K562 (cell line): Measurements from ENCODE around the gene PRTN3. TPM values are rescaled to one million over a fixed set of nuclear protein-coding genes. Genes with fewer than 3 reads are reported as not detected.

ENCODE experiments used
- ATAC-seq: fragments of 200-7000 bp; cut with Tn5 transposase; 3 replicates; pipeline ENCODE4 v1.9.1; 2020; ENCODE audit warnings: moderate library complexity
- BruUV-seq: library from RNA; stranded (reverse); fragments of 400-500 nt; replicated peaks from 2 replicates; lab custom pipeline; 2021; lab: Mats Ljungman, UMichigan
- CTCF ChIA-PET: fragments of 300-600 bp; formaldehyde crosslinking; extraction: SDS; loops from one replicate; lab custom pipeline; 2021; ENCODE audit warnings: low intra/inter-chr PET ratio; lab: Yijun Ruan, JAX
- POLR2A ChIA-PET: fragments of 300-600, 350-650 bp; sonication (Branson Sonifier 250); formaldehyde crosslinking; extraction: SDS; loops from one replicate; lab custom pipeline; 2021; ENCODE audit warnings: antibody characterized with exemption, inconsistent platforms; lab: Yijun Ruan, JAX
- DNase-seq, 4 experiments: peaks; one replicate each; pipeline versions ENCODE4 v3.0.0 to v3.0.0-alpha.2; 2011 to 2018; ENCODE audit warnings: low spot score in 3 of 4, mixed read lengths in 3 of 4; ENCODE audit errors: extremely low read depth in 1 of 4
- FAIRE-seq: peaks from 2 replicates; lab custom pipeline; 2011; peaks lifted over from hg19 to GRCh38; lab: Jason Lieb, UNC
- H2AFZ ChIP-seq: 2 replicates; pipeline ENCODE4 v1.6.0; 2011; ENCODE audit warnings: low read depth, low read length, control low read depth, inconsistent platforms
- H3K27ac ChIP-seq: fragments of 200-600 bp; 3 replicates; pipeline ENCODE4 v1.8.0; 2011; ENCODE audit warnings: low read depth, mild to moderate bottlenecking, control low read depth, inconsistent platforms, low read length, moderate library complexity, mixed read lengths; ENCODE audit errors: extremely low read depth
- H3K27me3 ChIP-seq, 2 experiments: fragments of 300-600 bp in 1 of 2; 2 replicates in 1 of 2; 3 replicates in 1 of 2; pipeline versions ENCODE4 v1.6.0 to v1.8.0; 2011; ENCODE audit warnings: inconsistent platforms in 2 of 2, low read length in 2 of 2, mild to moderate bottlenecking in 1 of 2, mixed read lengths in 1 of 2, moderate library complexity in 1 of 2; ENCODE audit not compliant: control insufficient read depth in 2 of 2, insufficient read depth in 2 of 2
- H3K36me3 ChIP-seq: fragments of 300-600 bp; 3 replicates; pipeline ENCODE4 v1.8.0; 2011; ENCODE audit warnings: mild to moderate bottlenecking, low read length, inconsistent platforms; ENCODE audit not compliant: control insufficient read depth, insufficient read depth
- H3K4me1 ChIP-seq, 2 experiments: fragments of 200-600 bp in 1 of 2; replicated peaks in 1 of 2; 2 replicates in 1 of 2; 3 replicates in 1 of 2; pipeline versions ENCODE4 v1.5.1 to v1.8.0; 2011; ENCODE audit warnings: inconsistent platforms in 2 of 2, low read length in 2 of 2, mild to moderate bottlenecking in 1 of 2, mixed read lengths in 1 of 2, moderate library complexity in 1 of 2; ENCODE audit not compliant: control insufficient read depth in 2 of 2, insufficient read depth in 2 of 2
- H3K4me2 ChIP-seq: 2 replicates; pipeline ENCODE4 v1.6.1; 2011; ENCODE audit warnings: low read length, control low read depth, inconsistent platforms, mixed read lengths; ENCODE audit not compliant: insufficient read depth
- H3K4me3 ChIP-seq: fragments of 200-600 bp; sonication (generic), shearing (Covaris generic); 2 replicates; pipeline ENCODE4 v1.5.1; 2016; ENCODE audit warnings: control low read depth, inconsistent platforms
- H3K79me2 ChIP-seq: fragments of 200-600 bp; 3 replicates; pipeline ENCODE4 v1.8.0; 2011; ENCODE audit warnings: low read length, inconsistent platforms; ENCODE audit not compliant: control insufficient read depth, insufficient read depth
- H3K9ac ChIP-seq, 2 experiments: 2 replicates each; pipeline versions ENCODE4 v1.6.0 to v1.6.1; 2011; ENCODE audit warnings: low read depth in 2 of 2, low read length in 2 of 2, control low read depth in 1 of 2, inconsistent platforms in 1 of 2, mild to moderate bottlenecking in 1 of 2, mixed read lengths in 1 of 2; ENCODE audit not compliant: insufficient read depth in 1 of 2
- H3K9me1 ChIP-seq: one replicate; pipeline ENCODE4 v1.6.0; 2011; ENCODE audit warnings: inconsistent platforms, mild to moderate bottlenecking, low read length, moderate library complexity; ENCODE audit not compliant: control insufficient read depth, insufficient read depth
- H3K9me3 ChIP-seq: replicated peaks from 2 replicates; pipeline ENCODE4 v1.5.1; 2011; ENCODE audit warnings: low read depth, low read length, inconsistent platforms; ENCODE audit not compliant: control insufficient read depth, insufficient read depth
- H4K20me1 ChIP-seq: replicated peaks from 2 replicates; pipeline ENCODE4 v1.6.1; 2011; ENCODE audit warnings: low read length, inconsistent platforms, mixed read lengths; ENCODE audit not compliant: control insufficient read depth, insufficient read depth
- ATF7 ChIP-seq: fragments of 450-650 bp; IDR thresholded peaks from 2 replicates; pipeline ENCODE4 v1.7.1; 2014; ENCODE audit warnings: mild to moderate bottlenecking, moderate library complexity
- LCOR ChIP-seq: sonication (generic); formaldehyde crosslinking; IDR thresholded peaks from 2 replicates; pipeline ENCODE4 v1.8.0; 2022; ENCODE audit warnings: mild to moderate bottlenecking, missing genetic modification reagents
- NBN ChIP-seq: fragments of 450-650 bp; IDR thresholded peaks from 2 replicates; pipeline ENCODE4 v1.6.1; 2016; ENCODE audit warnings: low read depth, mild to moderate bottlenecking
- POLR3G ChIP-seq: IDR thresholded peaks from 2 replicates; pipeline ENCODE4 v1.6.1; 2011; ENCODE audit not compliant: insufficient read length, insufficient replicate concordance; ENCODE audit errors: extremely low read depth
- WGBS: fragments of 100-300 bp; shearing (Covaris generic); methylation state at CpG from one replicate; pipeline ENCODE4 v1.1.6; 2016; ENCODE audit warnings: low coverage, mixed read lengths; ENCODE audit not compliant: insufficient coverage; ENCODE audit errors: missing lambda C conversion rate; 5-methylcytosine and 5-hydroxymethylcytosine counted together
- in situ Hi-C: fragments of 300-500 bp; cut with MboI; formaldehyde crosslinking; loops from 4 replicates; pipeline ENCODE4 v1.15.0; 2018; ENCODE audit warnings: inconsistent platforms, mixed read lengths
- intact Hi-C: fragments of 100-400 bp; cut with micrococcal nuclease; formaldehyde crosslinking; loops from 2 replicates; pipeline ENCODE4 v1.14.2; 2022
- polyA plus RNA-seq, 8 experiments: library from polyadenylated mRNA; depleted of rRNA in 4 of 8; stranded (reverse) in 5 of 8; unstranded in 3 of 8; fragments of >200 nt; fragmentation: Nextera tagmentation in 2 of 8; fragmentation: Illumina TruSeq in 1 of 8; extraction: Ambion mirVana in 2 of 8; extraction: Trizol in 1 of 8; gene quantifications; 2 replicates each; pipeline versions ENCODE4 v1.2.1 to v1.2.3, GENCODE V29; 2011 to 2014; ENCODE audit warnings: inconsistent platforms in 1 of 8, missing spikeins in 1 of 8
- total RNA-seq, 7 experiments: library from RNA; depleted of rRNA in 6 of 7; stranded (reverse); fragments of >200 nt in 6 of 7; fragmentation: Illumina TruSeq in 2 of 7; extraction: Trizol in 2 of 7; gene quantifications; 2 replicates each; pipeline versions ENCODE4 v1.2.1 to v1.2.3, GENCODE V29; 2011 to 2021; ENCODE audit warnings: low replicate concordance in 1 of 7
- TF ChIP-seq, protein P1 (sequence below): fragments of 250-450 bp; sonication (Bioruptor Pico); IDR thresholded peaks from 2 replicates; pipeline ENCODE4 v1.4.0; 2020
- TF ChIP-seq, protein P2 (sequence below): sonication (generic); formaldehyde crosslinking; IDR thresholded peaks from 2 replicates; pipeline ENCODE4 v1.8.1; 2023; ENCODE audit warnings: mild to moderate bottlenecking, missing genetic modification reagents

PRTN3 gene
- total and polyA plus RNA-seq, 9 of the 15 experiments (the other 6 are each of a cell fraction or from before 2014, with no cell fraction given) = 0.14 to 0.86 (median 0.43) TPM; not detected in 3

DNA sequence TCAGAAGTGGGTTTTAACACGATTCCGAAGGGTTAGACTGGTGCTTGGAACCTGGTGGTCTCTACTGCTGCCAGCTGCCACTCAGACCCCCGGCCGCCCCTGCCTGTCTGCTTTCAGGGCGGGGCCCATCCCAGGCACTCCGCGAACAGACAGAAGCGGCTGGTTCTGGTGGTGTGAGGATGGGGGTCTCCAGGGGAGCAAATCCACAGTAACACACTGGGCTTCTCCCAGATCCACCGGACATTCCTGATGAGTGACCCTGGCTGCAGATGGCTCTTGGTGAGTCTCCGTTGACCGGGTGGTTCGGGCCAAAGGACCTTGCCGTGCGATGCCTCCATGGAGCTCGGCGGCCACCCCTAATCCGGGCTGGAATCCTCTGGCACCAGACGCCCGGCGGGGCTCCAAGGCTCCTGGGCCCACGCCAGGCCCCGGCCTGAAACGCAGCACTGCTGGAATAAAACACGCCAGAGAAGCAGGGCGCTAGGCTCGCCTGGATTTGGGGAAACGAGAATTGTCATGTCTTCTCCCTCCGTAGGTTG, 45.7 kb upstream of the PRTN3 start:
- H3K9me1 ChIP-seq = peaks cover under 1% of the 10 kb centered on the region
- POLR2A ChIA-PET = no interaction called here
- CTCF ChIA-PET = no interaction called here
- TF ChIP-seq NBN (no peak), POLR3G (no peak), ATF7 (no peak), LCOR (CRISPR knock-in tag) (no peak)
- TF ChIP-seq, protein P1, sequence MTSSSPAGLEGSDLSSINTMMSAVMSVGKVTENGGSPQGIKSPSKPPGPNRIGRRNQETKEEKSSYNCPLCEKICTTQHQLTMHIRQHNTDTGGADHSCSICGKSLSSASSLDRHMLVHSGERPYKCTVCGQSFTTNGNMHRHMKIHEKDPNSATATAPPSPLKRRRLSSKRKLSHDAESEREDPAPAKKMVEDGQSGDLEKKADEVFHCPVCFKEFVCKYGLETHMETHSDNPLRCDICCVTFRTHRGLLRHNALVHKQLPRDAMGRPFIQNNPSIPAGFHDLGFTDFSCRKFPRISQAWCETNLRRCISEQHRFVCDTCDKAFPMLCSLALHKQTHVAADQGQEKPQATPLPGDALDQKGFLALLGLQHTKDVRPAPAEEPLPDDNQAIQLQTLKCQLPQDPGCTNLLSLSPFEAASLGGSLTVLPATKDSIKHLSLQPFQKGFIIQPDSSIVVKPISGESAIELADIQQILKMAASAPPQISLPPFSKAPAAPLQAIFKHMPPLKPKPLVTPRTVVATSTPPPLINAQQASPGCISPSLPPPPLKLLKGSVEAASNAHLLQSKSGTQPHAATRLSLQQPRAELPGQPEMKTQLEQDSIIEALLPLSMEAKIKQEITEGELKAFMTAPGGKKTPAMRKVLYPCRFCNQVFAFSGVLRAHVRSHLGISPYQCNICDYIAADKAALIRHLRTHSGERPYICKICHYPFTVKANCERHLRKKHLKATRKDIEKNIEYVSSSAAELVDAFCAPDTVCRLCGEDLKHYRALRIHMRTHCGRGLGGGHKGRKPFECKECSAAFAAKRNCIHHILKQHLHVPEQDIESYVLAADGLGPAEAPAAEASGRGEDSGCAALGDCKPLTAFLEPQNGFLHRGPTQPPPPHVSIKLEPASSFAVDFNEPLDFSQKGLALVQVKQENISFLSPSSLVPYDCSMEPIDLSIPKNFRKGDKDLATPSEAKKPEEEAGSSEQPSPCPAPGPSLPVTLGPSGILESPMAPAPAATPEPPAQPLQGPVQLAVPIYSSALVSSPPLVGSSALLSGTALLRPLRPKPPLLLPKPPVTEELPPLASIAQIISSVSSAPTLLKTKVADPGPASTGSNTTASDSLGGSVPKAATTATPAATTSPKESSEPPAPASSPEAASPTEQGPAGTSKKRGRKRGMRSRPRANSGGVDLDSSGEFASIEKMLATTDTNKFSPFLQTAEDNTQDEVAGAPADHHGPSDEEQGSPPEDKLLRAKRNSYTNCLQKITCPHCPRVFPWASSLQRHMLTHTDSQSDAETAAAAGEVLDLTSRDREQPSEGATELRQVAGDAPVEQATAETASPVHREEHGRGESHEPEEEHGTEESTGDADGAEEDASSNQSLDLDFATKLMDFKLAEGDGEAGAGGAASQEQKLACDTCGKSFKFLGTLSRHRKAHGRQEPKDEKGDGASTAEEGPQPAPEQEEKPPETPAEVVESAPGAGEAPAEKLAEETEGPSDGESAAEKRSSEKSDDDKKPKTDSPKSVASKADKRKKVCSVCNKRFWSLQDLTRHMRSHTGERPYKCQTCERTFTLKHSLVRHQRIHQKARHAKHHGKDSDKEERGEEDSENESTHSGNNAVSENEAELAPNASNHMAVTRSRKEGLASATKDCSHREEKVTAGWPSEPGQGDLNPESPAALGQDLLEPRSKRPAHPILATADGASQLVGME (CRISPR knock-in tag) = no peak
- TF ChIP-seq, protein P2, sequence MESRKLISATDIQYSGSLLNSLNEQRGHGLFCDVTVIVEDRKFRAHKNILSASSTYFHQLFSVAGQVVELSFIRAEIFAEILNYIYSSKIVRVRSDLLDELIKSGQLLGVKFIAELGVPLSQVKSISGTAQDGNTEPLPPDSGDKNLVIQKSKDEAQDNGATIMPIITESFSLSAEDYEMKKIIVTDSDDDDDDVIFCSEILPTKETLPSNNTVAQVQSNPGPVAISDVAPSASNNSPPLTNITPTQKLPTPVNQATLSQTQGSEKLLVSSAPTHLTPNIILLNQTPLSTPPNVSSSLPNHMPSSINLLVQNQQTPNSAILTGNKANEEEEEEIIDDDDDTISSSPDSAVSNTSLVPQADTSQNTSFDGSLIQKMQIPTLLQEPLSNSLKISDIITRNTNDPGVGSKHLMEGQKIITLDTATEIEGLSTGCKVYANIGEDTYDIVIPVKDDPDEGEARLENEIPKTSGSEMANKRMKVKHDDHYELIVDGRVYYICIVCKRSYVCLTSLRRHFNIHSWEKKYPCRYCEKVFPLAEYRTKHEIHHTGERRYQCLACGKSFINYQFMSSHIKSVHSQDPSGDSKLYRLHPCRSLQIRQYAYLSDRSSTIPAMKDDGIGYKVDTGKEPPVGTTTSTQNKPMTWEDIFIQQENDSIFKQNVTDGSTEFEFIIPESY (CRISPR knock-in tag) = peak; percentile 95
- TF ChIP-seq, all 486 proteins: peak for 1
- Histone ChIP-seq H3K4me2 (no peak overlapping the region), H3K27me3 (no peaks in the 10 kb centered on the region), H3K36me3 (peaks cover 21% of the 10 kb centered on the region; the same call in 2 of the 3 replicates), H3K27ac (no peak overlapping the region), H3K9me3 (peaks cover 3% of the 10 kb centered on the region; the same call in 1 of the 2 replicates), H3K4me3 (no peak overlapping the region), H3K9ac (no peak overlapping the region; a peak in 1 of 4 replicates), H2AFZ (no peak overlapping the region), H4K20me1 (peaks cover 21% of the 10 kb centered on the region), H3K79me2 (peaks cover 46% of the 10 kb centered on the region), H3K4me1 (peaks cover 34 to 81% of the 10 kb centered on the region in 2 experiments)
- no peak for ATAC-seq
- no peak for FAIRE-seq
- BruUV-seq = no TSS peak
- in situ Hi-C loops (no loop called here), intact Hi-C loops (no loop called here)
- DNase-seq = no peak
- WGBS = 96% methylated on average over 23 of the region's 28 CpGs
